ENCODE measurements around the gene TTC7B. TPM values are rescaled to one million over a fixed set of nuclear protein-coding genes. Genes with fewer than 3 reads are reported as not detected.

TTC7B gene
- total RNA-seq, 1 donor from 2014 or later = 20.6 TPM

- Histone ChIP-seq H3K27me3 (no peaks in the 10 kb centered on the region), H3F3A (ENCODE audit: low read depth) (no peaks in the 10 kb centered on the region), H2AFZ (replicated peaks) (no peak overlapping the region), H3K9ac (no peak overlapping the region), H3K79me2 (ENCODE audit: low read depth) (no peaks in the 10 kb centered on the region), H3K36me3 (no peaks in the 10 kb centered on the region), H3K9me3 (ENCODE audit: low read depth) (no peaks in the 10 kb centered on the region), H3K4me2 (no peak overlapping the region), H3K4me1 (no peaks in the 10 kb centered on the region), H4K20me1 (ENCODE audit: low read depth) (no peaks in the 10 kb centered on the region), H3K4me3 (no peak overlapping the region), H3K27ac (no peak overlapping the region)
- Mint-ChIP-seq H3K27ac (no peak overlapping the region), H3K4me3 (no peak overlapping the region), H3K27me3 (ENCODE audit: insufficient read depth, low read depth) (peaks cover 8% of the 10 kb centered on the region), H3K9me3 (peaks cover 4% of the 10 kb centered on the region), H3K4me1 (peaks cover 30% of the 10 kb centered on the region), H3K36me3 (no peaks in the 10 kb centered on the region)
- TF ChIP-seq EZH2 (IDR thresholded peaks at IDR 0.05) (no peak), EZH2phosphoT487 (IDR thresholded peaks at IDR 0.05) (no peak), CTCF (IDR thresholded peaks at IDR 0.05) (no peak)
- no peak for DNase-seq (ENCODE audit: low spot score)
Measured at GRCh38 chr14:90506748-90507147, 309.5 kb downstream of the TTC7B start.

DNA sequence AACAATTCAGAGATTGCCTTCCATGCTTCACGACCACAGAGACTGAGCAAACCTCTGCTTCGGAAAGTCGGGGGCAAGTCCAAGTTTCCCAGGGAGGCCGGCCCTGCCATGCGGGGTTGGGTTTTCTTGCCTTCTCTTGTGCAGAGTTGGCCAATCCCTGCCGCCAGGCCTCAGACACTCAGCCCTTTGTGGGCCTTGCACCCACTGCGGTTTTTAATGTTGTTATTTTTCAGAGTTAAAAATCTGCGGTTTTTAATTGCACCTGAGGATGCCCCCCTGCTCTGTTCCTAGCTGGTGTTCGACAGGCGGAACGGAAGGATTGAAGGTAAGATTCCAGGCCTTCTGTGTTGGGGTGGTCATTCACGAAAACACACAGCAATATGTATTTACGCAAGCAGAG, 310.7 kb downstream of the TTC7B start:
- Mint-ChIP-seq H3K27ac (peak overlapping the region; percentile 80), H3K4me3 (no peak overlapping the region), H3K9me3 (peaks cover 4% of the 10 kb centered on the region), H3K4me1 (peaks cover 22% of the 10 kb centered on the region), H3K27me3 (ENCODE audit: insufficient read depth, low read depth) (peaks cover 9% of the 10 kb centered on the region), H3K36me3 (no peaks in the 10 kb centered on the region)
- no peak for DNase-seq (ENCODE audit: low spot score)
- no peaks in the 10 kb centered on the region for H3K36me3 ChIP-seq
- H3K27me3 ChIP-seq = no peaks in the 10 kb centered on the region
- H3K4me1 ChIP-seq = no peaks in the 10 kb centered on the region
- no peaks in the 10 kb centered on the region for H4K20me1 ChIP-seq (ENCODE audit: low read depth)
- no peak for TF ChIP-seq EZH2 (IDR thresholded peaks at IDR 0.05)
- no peak overlapping the region for H3K4me3 ChIP-seq
- H2AFZ ChIP-seq (replicated peaks) = no peak overlapping the region
- H3K4me2 ChIP-seq = no peak overlapping the region
- no peaks in the 10 kb centered on the region for H3K9me3 ChIP-seq (ENCODE audit: low read depth)
- H3K27ac ChIP-seq = no peak overlapping the region
- no peak overlapping the region for H3K9ac ChIP-seq
- no peaks in the 10 kb centered on the region for H3K79me2 ChIP-seq (ENCODE audit: low read depth)
- no peaks in the 10 kb centered on the region for H3F3A ChIP-seq (ENCODE audit: low read depth)

DNA sequence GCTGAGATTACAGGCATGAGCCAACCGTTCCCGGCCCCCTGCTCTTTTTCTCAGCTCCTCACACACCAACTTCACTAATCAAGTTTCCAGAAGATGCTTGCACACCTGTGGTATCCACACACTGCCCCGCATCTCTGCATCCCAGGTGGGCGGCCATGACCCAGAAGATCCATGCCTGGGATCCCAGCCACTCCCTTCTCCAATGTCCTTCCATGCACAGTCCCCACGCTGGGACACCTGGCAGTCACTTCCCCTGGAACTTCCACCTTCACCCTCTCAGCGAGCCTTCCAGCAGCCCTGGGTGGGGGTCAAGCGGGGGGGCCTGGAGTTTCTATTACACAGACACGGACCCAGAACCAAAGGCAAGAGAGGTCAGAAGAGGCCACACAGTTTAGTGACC, 311.6 kb downstream of the TTC7B start:
- H3K4me2 ChIP-seq = no peak overlapping the region
- Mint-ChIP-seq H3K4me3 (no peak overlapping the region), H3K27me3 (ENCODE audit: insufficient read depth, low read depth) (peaks cover 9% of the 10 kb centered on the region), H3K27ac (no peak overlapping the region), H3K36me3 (no peaks in the 10 kb centered on the region), H3K9me3 (peaks cover 4% of the 10 kb centered on the region), H3K4me1 (peaks cover 22% of the 10 kb centered on the region)
- H3K79me2 ChIP-seq (ENCODE audit: low read depth) = no peaks in the 10 kb centered on the region
- no peaks in the 10 kb centered on the region for H3F3A ChIP-seq (ENCODE audit: low read depth)
- H3K9ac ChIP-seq = no peak overlapping the region
- no peak overlapping the region for H3K4me3 ChIP-seq
- TF ChIP-seq EZH2phosphoT487 (IDR thresholded peaks at IDR 0.05) (no peak), EZH2 (IDR thresholded peaks at IDR 0.05) (no peak), CTCF (IDR thresholded peaks at IDR 0.05) (no peak)
- H3K36me3 ChIP-seq = no peaks in the 10 kb centered on the region
- H3K9me3 ChIP-seq (ENCODE audit: low read depth) = no peaks in the 10 kb centered on the region
- H3K4me1 ChIP-seq = no peaks in the 10 kb centered on the region
- no peaks in the 10 kb centered on the region for H3K27me3 ChIP-seq
- no peaks in the 10 kb centered on the region for H4K20me1 ChIP-seq (ENCODE audit: low read depth)
- no peak for DNase-seq (ENCODE audit: low spot score)
- no peak overlapping the region for H3K27ac ChIP-seq
- no peak overlapping the region for H2AFZ ChIP-seq (replicated peaks)

- Histone ChIP-seq H3K79me2 (ENCODE audit: low read depth) (no peaks in the 10 kb centered on the region), H3F3A (ENCODE audit: low read depth) (no peaks in the 10 kb centered on the region), H3K27me3 (no peaks in the 10 kb centered on the region), H2AFZ (replicated peaks) (no peak overlapping the region), H3K4me3 (no peak overlapping the region), H3K4me2 (no peak overlapping the region), H3K36me3 (no peaks in the 10 kb centered on the region), H3K9ac (no peak overlapping the region), H3K27ac (no peak overlapping the region), H3K9me3 (ENCODE audit: low read depth) (no peaks in the 10 kb centered on the region), H4K20me1 (ENCODE audit: low read depth) (no peaks in the 10 kb centered on the region), H3K4me1 (no peaks in the 10 kb centered on the region)
- Mint-ChIP-seq H3K4me3 (no peak overlapping the region), H3K27me3 (ENCODE audit: insufficient read depth, low read depth) (peaks cover 6% of the 10 kb centered on the region), H3K9me3 (no peaks in the 10 kb centered on the region), H3K27ac (no peak overlapping the region), H3K4me1 (peaks cover 16% of the 10 kb centered on the region), H3K36me3 (no peaks in the 10 kb centered on the region)
- TF ChIP-seq EZH2 (IDR thresholded peaks at IDR 0.05) (no peak), CTCF (IDR thresholded peaks at IDR 0.05) (no peak)
- no peak for DNase-seq (ENCODE audit: low spot score)
Measured at GRCh38 chr14:90503582-90503981, 312.6 kb downstream of the TTC7B start.

All from neural progenitor cell (in vitro differentiated cells).